ENCODE data around the gene C19orf33.
A peak's percentile ranks its signal among the peaks of the same experiment; 100 is the strongest.

The C19orf33 gene

GRCh38 chr19:38280030-38280921, 23.8 kb upstream of the C19orf33 start:
- DNase-seq = no peak

DNA sequence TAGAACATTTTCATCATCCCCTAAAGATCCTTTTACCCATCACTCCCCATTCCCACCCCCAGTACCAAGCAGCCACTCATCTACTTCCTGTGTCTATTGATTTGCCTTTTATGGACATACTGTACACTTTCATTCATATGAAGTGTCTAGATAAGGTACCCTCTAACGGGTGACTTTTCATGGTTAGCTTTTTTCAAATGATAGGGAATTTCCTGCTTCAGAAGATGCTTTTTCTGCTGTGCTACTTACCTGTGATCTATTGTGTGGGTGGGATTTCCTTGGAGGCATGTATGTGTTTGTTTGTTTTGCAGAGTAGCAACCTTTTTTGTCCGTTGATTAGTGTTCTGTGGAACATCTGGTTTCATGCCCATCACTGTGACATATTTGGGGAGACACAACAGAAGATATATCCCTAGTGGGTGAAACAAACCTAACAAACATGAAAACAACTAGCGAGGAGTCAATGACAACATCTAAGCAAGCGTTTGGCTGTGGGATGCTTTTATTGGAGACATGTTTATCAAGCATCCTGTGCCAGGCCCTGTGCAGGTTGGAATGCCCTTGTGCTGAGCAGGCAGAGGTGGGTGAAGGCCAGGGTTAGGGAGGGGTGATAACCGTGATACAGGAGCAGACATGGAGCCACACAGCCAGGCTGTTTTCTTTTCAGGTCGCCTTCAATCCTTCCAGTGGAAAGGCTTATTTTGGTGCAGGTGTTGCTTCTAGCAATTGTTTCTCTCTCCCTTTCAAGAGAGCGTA, 22.1 kb upstream of the C19orf33 start:
- no peak for DNase-seq

DNA sequence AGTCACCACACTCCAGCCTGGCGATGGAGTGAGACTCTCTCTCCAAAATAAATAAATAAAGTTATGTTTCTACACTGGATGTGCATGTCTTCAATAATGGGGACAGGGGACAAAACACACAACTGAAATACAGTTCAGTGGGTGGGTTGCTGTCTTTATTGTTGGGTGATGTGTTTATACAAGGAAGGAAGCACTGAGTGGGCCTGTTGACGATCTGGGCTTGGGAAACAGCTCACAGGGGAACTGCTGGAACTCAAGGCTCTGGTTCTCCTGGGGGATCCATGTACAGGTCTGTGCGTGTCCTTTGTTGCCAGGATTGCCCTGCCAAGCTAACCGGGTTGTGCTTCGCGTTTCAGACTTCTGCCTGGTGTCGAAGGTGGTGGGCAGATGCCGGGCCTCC, 20.8 kb upstream of the C19orf33 start:
- DNase-seq = no peak

DNA sequence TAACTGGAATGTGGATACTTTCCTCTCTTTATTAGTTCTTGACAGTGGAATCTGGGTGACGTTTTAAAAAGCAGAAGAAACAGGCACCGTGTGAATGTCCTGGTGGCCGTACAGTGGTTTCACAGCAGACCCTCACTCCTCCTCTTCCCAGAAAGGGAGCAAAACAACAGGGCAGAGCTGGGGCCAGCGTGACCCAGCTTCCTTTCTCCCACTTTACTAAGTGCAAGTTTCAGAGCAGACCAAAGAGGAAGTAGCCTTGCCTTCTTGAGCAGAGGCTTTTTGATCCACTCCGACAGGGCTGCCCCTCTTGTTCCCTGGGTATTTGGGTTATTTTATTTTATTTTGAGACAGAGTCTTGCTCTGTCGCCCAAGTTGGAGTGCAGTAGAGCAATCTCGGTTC, 19.6 kb upstream of the C19orf33 start:
- DNase-seq = no peak

DNA sequence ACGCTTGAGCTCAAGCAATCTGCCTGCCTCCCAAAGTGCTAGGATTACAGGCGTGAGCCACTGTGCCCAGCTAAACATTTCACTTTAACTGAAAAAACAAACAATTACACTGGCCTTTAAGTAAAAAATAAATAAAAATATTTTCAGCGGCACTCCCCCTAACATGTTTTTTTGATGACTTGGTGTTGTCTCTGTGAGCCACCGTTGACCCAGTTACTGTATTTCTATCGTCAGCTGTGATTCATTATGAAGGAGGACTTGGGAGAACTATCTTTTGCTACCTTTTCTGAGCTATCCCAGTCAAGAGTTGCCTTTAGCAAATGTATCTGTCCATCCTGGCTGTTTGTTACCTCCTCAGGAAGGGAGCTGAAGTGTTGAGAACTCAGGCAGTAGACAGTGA, 18.5 kb upstream of the C19orf33 start:
- DNase-seq = no peak

GRCh38 chr19:38287604-38288003, 16.4 kb upstream of the C19orf33 start:
- peak; percentile 33 for DNase-seq

GRCh38 chr19:38288123-38288855, 15.8 kb upstream of the C19orf33 start:
- peak; percentile 31 for DNase-seq

DNA sequence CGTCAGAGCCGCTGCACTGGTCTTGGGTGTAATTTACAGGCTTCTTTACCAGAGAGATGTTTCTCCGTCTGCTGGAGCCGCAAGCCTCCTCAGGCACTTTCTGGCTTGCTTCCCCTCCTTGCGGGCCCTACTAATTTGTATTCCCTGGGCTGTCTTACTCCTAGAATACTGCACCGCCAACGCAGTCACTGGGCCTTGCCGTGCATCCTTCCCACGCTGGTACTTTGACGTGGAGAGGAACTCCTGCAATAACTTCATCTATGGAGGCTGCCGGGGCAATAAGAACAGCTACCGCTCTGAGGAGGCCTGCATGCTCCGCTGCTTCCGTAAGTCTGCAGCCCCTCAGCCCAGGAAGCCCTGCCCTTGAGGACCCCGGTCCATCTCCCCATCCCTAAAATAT, 14.1 kb upstream of the C19orf33 start:
- DNase-seq = no peak

DNA sequence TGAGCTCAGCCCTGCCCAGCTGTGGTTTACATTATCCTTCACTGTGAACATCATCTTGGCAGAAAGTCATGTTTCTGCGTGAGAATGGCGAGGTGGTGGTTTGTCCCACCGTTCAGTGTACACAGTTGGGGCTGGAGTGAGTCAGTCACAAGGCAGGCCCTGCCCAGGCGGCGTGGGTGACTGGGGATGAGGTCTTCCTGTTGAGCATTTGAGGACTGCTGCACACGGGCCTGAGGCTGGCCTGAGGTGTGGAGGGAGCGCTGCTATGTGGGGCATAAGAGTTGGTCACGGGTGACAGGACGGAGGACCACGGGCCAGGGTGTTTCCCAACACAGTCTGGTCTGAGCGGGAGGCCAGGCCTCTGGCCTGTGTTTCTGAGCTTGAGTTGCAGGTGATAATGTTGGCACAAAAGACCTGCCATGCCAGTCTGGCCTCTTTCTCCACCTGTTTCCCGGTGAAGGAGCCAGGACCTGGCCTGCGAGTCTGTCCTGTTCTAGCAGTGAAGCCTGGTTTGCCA, 13.4 kb upstream of the C19orf33 start:
- DNase-seq = no peak

DNA sequence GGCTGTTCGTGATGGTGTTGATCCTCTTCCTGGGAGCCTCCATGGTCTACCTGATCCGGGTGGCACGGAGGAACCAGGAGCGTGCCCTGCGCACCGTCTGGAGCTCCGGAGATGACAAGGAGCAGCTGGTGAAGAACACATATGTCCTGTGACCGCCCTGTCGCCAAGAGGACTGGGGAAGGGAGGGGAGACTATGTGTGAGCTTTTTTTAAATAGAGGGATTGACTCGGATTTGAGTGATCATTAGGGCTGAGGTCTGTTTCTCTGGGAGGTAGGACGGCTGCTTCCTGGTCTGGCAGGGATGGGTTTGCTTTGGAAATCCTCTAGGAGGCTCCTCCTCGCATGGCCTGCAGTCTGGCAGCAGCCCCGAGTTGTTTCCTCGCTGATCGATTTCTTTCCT, 12.2 kb upstream of the C19orf33 start:
- DNase-seq = no peak

DNA sequence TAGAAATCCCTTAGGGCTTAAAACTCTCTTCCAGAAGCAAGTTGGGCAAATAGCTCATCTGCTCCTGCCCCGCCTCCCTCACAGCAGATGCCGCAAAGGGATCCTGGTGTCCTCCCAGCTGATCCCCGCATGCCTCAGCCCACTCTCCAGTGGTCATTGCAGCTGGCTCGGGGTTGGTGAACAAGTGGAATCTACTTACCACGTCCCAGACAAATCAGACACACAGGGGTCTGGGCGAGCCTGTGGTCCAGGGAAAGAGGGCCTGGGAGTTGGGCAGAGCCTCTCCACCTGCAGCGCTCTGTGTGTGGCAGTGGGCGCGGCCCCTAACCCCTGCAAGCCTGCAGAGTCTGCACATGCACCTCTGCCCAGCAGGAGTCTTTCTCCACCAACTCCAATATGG, 10.8 kb upstream of the C19orf33 start:
- no peak for DNase-seq

DNA sequence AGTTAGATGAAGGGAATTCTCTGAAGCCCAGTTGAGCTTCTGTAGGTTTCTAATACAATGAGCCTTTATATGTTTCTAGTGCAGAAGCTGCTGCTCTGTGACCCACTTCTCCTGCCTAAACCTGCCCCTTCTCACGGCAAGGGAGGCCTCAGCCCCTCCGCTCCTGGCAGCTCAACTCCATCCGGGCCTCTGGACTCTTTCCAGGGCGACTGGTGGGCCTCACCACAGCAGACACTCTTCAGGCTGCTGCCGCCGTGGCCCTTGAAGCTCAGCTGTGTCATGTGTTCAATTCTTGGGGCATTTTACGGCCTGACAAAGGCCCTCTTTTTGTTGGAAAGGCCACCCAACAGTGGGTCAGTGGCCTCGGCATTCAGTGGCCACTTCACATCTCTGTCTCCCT, 10.0 kb upstream of the C19orf33 start:
- DNase-seq = no peak

GRCh38 chr19:38298821-38299680, 5.0 kb upstream of the C19orf33 start:
- no peak for DNase-seq

DNA sequence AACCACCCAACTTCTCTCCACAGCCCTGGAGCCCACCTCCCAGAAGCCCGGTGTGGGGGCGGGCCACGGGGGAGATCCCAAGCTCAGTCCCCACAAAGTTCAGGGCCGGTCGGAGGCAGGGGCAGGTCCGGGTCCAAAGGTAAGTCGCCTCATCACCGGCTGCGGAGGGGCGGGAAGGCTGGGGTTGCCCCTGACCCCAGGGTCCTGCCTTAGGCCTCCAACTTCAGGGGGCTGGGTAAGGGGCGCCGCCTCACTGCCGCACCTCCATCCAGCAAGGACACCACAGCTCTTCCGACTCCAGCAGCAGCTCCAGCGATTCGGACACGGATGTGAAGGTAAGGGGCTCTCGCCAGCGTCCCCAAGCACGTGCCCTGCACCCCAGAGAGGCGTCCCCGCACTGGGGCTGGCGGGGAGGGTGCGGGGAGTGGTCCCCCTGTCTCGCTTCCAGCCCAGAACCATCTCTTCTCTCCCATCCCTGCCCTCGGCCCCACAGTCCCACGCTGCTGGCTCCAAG, 358 bp downstream of the C19orf33 start:
- no peak for DNase-seq

- peak; percentile 60 for DNase-seq
Measured at GRCh38 chr19:38304866-38305429, 897 bp downstream of the C19orf33 start.

DNA sequence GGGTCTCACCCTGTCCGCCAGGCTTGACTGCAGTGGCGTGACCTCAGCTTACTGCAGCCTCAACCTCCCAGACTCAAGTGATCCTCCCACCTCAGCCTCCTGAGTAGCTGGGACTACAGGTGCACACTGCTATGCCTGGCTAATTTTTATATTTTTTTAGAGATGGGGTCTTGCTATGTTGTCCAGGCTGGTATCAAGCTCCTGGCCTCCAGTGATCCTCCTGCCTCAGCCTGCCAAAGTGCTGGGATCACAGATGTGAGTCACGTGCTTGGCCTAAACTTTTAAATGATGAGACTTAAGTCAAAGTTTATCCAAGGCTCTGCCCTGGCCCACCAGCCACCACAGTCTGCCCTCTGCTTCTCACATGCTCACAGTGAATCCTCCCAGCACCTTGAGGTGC, 2.2 kb downstream of the C19orf33 start:
- no peak for DNase-seq

DNA sequence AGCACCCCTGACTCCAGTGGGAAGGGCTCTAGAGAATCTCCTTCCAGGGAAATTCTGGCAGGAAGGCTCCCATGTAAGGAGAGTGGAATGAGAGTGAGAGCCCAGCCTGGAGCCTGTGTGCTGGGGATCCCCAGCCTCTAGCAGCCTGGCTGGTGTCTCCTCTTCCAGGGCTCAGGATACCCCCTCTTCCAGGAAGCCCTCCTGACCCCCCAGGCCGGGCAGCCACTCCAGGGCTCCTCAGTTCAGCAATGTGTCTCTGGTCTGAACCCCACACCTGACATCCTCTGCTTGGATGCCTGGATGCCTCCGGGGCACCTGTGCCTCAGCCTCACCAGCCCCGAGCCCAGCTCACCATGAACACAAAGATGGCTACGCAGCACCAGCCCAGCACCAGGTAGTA, 3.0 kb downstream of the C19orf33 start:
- no peak for DNase-seq

DNA sequence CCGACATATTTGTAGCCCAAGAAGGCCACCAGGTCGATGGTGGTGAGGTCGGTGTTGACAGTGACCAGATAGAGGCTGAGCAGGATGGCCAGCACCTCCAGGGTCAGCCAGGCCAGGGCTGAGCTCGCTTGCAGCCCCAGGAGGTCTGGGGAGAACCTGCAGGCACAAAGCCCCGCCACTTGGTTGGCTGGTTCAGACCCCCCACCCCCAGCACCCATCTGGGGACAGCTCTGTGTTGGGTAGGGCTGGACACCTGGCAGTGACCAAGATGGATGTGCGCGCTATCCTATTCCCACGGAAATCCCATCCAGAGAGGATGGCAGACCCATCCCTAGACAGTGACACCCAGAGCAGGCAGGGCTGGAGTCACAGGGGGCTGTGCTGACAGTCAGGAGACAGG, 3.5 kb downstream of the C19orf33 start:
- DNase-seq = no peak

- no peak for DNase-seq
Measured at GRCh38 chr19:38308006-38308766, 4.1 kb downstream of the C19orf33 start.

- DNase-seq = no peak
Measured at GRCh38 chr19:38308926-38309614, 5.0 kb downstream of the C19orf33 start.
